ENCODE results near the gene HSD17B7. TPM values are rescaled to one million over a fixed set of nuclear protein-coding genes. Genes with fewer than 3 reads are reported as not detected.

Gene HSD17B7
- total and polyA plus RNA-seq, 2 of the 13 experiments (the other 11 are each of a cell fraction or from before 2014, with no cell fraction given) = 43.9 to 84.9 TPM

DNA sequence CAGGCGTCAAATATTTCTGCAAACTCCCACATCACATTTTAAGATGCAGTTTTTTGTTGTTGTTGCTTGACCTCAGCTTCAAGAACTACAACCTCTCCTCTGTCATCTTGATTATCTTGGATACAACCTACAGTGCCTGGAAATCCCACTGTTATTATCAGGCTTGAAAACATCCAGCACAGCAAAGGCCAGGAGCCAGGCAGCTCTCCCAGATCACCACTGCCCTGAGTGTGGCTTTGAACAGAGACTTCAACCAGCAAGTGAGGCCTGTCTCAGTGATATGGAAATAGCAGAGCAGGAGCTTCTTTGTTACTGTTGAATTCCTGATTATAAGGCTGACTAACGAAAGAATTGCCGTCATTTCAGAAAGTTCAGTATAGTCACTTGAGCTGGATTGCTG, 42.0 kb downstream of the HSD17B7 start (continued):
- TF ChIP-seq, protein P1, sequence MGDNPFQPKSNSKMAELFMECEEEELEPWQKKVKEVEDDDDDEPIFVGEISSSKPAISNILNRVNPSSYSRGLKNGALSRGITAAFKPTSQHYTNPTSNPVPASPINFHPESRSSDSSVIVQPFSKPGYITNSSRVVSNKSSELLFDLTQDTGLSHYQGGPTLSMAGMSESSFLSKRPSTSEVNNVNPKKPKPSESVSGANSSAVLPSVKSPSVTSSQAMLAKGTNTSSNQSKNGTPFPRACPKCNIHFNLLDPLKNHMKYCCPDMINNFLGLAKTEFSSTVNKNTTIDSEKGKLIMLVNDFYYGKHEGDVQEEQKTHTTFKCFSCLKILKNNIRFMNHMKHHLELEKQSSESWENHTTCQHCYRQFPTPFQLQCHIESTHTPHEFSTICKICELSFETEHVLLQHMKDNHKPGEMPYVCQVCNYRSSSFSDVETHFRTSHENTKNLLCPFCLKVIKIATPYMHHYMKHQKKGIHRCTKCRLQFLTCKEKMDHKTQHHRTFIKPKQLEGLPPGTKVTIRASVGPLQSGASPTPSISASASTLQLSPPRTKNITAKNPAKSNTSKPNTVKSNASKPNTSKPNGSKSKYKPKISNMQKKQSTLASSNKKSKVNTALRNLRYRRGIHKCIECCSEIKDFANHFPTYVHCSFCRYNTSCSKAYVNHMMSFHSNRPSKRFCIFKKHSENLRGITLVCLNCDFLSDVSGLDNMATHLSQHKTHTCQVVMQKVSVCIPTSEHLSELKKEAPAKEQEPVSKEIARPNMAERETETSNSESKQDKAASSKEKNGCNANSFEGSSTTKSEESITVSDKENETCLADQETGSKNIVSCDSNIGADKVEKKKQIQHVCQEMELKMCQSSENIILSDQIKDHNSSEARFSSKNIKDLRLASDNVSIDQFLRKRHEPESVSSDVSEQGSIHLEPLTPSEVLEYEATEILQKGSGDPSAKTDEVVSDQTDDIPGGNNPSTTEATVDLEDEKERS (CRISPR knock-in tag; IDR thresholded peaks at IDR 0.05) = no peak
- TF ChIP-seq ATRX (CRISPR knock-in tag; IDR thresholded peaks at IDR 0.05; ENCODE audit: borderline replicate concordance) (no peak), MATR3 (CRISPR knock-in tag; IDR thresholded peaks at IDR 0.05) (no peak), HDAC2 (CRISPR knock-in tag; IDR thresholded peaks at IDR 0.05) (no peak), ZNF235 (CRISPR knock-in tag; IDR thresholded peaks at IDR 0.05; ENCODE audit: borderline replicate concordance) (no peak), ZNF616 (CRISPR knock-in tag; IDR thresholded peaks at IDR 0.05; ENCODE audit: low read depth) (no peak), CAMTA2 (CRISPR knock-in tag; IDR thresholded peaks at IDR 0.05; ENCODE audit: borderline replicate concordance) (no peak)
- TF ChIP-seq, protein P2, sequence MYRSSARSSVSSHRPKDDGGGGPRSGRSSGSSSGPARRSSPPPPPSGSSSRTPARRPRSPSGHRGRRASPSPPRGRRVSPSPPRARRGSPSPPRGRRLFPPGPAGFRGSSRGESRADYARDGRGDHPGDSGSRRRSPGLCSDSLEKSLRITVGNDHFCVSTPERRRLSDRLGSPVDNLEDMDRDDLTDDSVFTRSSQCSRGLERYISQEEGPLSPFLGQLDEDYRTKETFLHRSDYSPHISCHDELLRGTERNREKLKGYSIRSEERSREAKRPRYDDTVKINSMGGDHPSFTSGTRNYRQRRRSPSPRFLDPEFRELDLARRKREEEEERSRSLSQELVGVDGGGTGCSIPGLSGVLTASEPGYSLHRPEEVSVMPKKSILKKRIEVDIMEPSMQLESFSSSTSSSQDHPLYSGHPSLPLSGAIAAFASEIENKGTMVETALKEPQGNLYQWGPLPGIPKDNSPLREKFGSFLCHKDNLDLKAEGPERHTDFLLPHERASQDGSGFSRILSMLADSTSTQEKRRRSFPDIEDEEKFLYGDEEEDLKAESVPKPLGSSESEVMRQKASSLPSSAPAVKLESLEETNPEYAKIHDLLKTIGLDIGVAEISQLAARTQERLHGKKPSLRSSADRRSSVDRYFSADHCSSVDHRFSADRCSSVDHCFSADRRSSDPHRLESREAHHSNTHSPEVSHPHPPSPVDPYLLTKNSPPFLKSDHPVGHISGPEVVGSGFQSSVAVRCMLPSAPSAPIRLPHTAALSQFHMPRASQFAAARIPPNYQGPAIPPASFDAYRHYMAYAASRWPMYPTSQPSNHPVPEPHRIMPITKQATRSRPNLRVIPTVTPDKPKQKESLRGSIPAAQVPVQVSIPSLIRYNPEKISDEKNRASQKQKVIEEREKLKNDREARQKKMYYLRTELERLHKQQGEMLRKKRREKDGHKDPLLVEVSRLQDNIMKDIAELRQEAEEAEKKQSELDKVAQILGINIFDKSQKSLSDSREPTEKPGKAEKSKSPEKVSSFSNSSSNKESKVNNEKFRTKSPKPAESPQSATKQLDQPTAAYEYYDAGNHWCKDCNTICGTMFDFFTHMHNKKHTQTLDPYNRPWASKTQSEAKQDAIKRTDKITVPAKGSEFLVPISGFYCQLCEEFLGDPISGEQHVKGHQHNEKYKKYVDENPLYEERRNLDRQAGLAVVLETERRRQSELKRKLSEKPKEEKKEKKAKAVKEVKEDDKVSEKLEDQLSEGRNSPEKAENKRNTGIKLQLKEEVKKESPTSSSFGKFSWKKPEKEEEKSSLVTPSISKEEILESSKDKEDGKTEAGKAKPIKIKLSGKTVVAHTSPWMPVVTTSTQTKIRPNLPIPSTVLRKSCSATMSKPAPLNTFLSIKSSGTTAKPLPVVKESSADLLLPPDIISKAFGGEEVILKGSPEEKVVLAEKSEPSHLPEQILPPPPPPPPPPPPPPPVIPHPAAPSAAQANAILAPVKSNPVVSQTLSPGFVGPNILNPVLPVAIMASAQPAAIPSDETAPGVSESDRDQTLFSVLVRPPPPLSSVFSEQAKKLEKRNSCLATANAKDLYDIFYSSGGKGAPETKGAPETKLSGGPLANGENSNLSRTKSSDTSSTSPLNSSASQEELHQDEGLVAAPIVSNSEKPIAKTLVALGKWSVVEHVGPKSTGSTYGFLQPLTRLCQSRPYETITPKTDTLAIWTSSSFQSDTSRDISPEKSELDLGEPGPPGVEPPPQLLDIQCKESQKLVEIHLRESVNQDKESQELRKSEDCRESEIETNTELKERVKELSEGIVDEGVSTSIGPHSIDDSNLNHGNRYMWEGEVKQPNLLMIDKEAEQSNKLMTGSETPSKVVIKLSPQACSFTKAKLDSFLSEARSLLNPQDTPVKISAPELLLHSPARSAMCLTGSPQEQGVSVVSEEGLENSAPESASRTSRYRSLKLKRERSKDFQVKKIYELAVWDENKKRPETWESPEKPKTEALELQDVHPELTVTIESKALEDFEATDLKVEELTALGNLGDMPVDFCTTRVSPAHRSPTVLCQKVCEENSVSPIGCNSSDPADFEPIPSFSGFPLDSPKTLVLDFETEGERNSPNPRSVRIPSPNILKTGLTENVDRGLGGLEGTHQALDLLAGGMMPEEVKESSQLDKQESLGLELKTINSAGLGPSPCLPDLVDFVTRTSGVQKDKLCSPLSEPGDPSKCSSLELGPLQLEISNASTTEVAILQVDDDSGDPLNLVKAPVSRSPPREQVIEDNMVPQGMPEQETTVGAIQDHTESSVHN (CRISPR knock-in tag; IDR thresholded peaks at IDR 0.05) = no peak
- TF ChIP-seq, protein P3, sequence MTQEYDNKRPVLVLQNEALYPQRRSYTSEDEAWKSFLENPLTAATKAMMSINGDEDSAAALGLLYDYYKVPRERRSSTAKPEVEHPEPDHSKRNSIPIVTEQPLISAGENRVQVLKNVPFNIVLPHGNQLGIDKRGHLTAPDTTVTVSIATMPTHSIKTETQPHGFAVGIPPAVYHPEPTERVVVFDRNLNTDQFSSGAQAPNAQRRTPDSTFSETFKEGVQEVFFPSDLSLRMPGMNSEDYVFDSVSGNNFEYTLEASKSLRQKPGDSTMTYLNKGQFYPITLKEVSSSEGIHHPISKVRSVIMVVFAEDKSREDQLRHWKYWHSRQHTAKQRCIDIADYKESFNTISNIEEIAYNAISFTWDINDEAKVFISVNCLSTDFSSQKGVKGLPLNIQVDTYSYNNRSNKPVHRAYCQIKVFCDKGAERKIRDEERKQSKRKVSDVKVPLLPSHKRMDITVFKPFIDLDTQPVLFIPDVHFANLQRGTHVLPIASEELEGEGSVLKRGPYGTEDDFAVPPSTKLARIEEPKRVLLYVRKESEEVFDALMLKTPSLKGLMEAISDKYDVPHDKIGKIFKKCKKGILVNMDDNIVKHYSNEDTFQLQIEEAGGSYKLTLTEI (CRISPR knock-in tag; conservative IDR thresholded peaks at IDR 0.05) = no peak
